Measurements from ENCODE around the gene ETV5.

DNA sequence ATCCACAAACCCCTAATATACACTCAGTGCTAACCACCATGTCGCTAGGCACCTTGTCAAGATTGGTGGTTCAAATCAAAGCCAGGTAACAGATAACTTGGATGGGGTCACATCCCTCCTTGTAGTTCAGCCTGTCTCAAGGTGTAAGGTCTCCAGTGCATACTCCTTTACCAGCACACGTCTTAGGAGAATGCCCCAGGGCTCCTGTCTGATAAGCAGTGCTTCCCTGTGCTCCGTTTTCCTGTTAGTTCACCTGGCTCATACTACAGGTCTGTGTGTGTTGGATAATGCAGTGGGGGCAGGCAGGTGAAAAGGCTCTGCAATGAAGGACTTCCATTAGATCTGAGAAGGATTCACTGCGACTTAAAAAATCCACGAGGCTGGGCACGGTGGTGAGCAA, 50.7 kb downstream of the ETV5 start:
- TF ChIP-seq CTCF (conservative IDR thresholded peaks at IDR 0.05 in 1 of 2, IDR thresholded peaks at IDR 0.05 in 1 of 2; ENCODE audit: low read depth in 1 of 2, low read length in 2 of 2) (no peak), EZH2 (IDR thresholded peaks at IDR 0.05; ENCODE audit: low read length, missing control alignments) (no peak)

All from fibroblast of lung (primary cell).